GM12873 (cell line): ENCODE results near the gene COQ4.

Source experiments
- TF ChIP-seq, protein P1 (sequence below): IDR thresholded peaks from 2 replicates; pipeline ENCODE4 v1.5.1; 2012; ENCODE audit warnings: low read depth, mild to moderate bottlenecking, moderate library complexity, low read length, control low read depth; ENCODE audit not compliant: insufficient read depth; ENCODE audit errors: missing control alignments

Gene COQ4

DNA sequence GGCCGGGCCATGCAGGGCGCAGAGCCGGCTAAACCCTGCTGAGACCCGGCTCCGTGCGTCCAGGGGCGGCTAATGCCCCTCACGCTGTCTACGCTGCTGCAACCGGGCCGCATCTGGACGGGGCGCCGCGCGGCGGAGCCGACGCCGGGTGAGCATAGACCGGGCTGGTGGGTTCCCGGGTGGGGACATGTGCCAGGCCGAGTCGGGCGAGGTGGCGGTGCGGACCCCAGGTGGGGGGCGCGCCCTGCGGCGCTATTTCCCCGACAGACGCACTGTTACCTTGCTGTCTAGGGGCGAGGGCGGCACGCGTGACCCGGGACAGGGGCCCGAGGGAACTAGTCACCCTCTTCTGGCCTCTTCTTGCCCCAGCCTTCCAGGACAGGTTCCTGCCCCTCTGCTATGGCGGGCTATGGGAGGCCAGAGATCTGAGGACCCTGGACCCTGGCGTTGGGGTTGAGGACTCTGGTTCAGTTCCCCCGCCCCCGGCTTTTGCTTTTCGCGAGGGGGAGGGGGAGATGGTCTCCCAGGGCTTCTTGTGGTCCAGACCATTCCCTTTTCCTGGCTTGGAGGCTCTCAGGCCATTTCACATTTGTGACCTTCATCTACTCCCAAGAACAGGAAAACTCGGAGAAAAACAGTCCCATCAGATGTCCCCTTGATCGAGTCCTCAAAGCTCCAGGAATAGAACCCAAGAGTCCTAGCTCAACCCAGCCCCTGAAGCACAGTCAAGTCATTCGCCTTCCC is 18.2 kb downstream of the COQ4 start:
- TF ChIP-seq, protein P1, sequence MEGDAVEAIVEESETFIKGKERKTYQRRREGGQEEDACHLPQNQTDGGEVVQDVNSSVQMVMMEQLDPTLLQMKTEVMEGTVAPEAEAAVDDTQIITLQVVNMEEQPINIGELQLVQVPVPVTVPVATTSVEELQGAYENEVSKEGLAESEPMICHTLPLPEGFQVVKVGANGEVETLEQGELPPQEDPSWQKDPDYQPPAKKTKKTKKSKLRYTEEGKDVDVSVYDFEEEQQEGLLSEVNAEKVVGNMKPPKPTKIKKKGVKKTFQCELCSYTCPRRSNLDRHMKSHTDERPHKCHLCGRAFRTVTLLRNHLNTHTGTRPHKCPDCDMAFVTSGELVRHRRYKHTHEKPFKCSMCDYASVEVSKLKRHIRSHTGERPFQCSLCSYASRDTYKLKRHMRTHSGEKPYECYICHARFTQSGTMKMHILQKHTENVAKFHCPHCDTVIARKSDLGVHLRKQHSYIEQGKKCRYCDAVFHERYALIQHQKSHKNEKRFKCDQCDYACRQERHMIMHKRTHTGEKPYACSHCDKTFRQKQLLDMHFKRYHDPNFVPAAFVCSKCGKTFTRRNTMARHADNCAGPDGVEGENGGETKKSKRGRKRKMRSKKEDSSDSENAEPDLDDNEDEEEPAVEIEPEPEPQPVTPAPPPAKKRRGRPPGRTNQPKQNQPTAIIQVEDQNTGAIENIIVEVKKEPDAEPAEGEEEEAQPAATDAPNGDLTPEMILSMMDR, result no peak

DNA sequence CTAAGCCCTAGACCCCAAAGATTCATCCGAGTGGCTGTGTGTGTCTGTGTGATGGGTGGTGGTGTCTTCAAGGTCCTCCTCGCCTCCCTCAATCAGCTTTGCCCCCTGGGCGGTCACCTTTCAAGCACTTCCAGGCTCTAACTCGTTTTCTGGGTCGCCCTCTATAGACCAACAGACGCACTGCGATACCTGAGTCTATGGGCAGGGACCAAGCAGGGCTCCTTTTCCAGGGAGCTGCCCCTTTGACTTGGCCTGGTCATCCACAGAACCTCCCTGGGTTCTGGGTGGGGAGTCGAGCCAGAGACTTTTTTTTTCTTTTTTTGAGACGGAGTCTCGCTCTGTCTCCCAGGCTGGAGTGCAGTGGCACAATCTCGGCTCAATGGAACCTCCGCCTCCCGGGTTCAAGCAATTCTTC is 18.8 kb downstream of the COQ4 start:
- TF ChIP-seq, protein P1, result peak; percentile 79

DNA sequence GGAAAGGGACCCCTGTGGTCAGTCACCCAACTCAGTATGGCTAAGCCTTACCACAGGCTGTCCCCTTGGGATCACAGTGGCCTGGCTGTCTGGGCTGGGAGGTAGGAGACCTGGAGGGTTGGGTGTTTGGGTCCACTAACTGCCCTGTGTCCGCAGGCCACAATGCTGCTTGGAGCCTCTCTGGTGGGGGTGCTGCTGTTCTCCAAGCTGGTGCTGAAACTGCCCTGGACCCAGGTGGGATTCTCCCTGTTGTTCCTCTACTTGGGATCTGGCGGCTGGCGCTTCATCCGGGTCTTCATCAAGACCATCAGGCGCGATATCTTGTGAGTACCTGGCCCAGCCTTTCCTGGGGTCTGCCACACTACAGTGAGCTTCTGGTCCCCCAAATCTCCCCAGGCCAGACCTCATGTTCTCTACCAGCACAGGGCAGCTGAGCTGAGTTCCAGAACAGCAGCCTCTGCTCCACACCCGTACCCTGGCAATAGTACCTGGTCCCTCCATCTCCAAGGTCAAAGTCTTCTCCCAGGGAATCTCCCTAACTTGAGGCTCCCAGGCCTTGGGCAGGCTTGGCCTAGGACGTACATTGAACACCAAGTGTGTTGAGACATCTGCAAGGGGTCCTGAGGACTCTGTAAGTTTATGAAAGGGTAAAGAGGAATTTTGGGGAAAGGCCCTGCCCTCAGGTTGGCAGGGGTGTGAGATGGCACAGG is 20.5 kb downstream of the COQ4 start:
- TF ChIP-seq, protein P1, result no peak

DNA sequence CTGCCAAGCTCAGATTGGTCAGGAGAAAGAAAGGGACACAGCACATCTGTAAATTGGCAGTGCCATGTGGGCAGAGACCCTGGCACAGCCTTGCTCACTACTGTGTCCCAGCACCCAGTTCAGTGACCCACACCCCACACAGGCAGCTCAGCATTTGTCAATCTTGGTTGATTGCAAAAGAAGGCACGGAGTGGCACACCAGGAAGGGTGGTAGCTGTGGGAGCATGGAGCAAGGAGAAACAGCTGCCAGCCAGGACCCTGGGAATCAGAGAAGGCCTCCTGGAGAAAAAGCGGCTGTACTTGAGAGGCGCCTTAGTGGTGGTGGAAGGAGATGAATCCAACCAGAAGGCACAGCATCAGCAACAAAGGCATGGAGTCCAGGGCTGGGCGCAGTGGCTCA is 21.2 kb downstream of the COQ4 start:
- TF ChIP-seq, protein P1, result no peak

DNA sequence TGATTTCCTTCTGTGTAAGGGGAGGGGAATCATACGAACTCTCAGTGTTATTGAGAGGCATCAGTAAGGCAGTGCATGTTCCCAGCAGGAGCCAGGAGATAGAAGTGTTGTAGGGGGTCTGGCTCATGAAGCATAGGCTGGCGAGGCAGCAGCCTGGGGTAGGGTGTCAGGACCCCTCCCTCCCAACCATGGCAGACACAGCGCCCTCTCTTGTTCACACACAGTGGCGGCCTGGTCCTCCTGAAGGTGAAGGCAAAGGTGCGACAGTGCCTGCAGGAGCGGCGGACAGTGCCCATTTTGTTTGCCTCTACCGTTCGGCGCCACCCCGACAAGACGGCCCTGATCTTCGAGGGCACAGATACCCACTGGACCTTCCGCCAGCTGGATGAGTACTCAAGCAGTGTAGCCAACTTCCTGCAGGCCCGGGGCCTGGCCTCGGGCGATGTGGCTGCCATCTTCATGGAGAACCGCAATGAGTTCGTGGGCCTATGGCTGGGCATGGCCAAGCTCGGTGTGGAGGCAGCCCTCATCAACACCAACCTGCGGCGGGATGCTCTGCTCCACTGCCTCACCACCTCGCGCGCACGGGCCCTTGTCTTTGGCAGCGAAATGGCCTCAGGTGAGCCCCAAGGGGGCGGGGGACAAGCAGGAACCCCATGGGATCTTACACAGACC is 22.4 kb downstream of the COQ4 start:
- TF ChIP-seq, protein P1, result no peak

DNA sequence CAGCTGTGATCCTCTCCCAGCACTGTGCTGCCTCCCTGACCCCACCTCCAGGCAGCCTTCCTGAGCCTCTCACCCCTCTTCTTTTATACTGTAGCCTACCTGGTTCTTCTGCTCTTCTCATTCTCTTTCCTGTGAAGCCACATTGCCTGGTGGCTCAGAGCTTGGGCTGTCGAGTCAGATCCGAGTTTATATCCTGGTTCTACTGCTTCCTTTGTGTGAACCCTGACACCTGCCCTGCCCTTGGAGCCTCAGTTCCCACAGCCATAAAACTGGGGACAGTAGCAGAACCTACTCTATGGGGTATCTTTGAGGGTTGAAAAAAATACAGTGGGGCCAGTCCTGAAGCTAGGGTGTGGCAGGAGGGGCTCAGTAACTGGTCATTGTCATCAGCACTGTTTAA is 26.5 kb downstream of the COQ4 start:
- TF ChIP-seq, protein P1, result no peak

DNA sequence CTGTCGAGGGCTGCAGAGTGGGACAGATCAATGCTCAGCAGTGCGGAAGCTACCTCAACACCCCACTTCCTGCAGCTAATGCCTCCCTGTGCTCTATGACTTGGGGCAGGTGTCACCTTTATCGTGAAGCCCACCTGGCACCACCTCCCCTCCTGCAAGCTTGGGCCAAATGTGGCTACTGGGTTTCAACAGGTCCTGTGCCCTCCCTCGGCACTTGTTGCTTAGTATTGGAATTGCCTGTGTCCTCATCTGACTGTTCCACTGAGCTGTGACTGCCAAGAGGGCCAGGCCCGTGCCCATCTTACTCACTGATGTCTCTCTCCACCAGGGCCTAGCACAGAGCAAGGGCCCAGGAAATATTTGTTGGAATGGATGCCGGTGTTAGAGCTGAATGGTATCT is 27.1 kb downstream of the COQ4 start:
- TF ChIP-seq, protein P1, result no peak
